Stimulated activated memory B cell treated with anti-CD40 and anti-IgM and Interleukin-4, amounts not matched to agents 10 μg/mL and 1 μg/mL and 100 μg/mL, for 72 hours (primary cell): ENCODE measurements around the gene PCNT.
"Not testable (repeated sequence)": the region's sequence is repeated elsewhere in the genome, so short reads cannot be mapped to it uniquely, and the experiment has no call there.

ENCODE experiments used
- ATAC-seq: fragments of 150-1000 bp; cut with Tn5 transposase; 2 replicates; pipeline ENCODE4 v1.10.0; 2021
- H3K27ac Mint-ChIP-seq: one replicate; pipeline ENCODE4 v1.8.0; 2022; ENCODE audit warnings: mild to moderate bottlenecking, mixed read lengths
- H3K27me3 Mint-ChIP-seq: one replicate; pipeline ENCODE4 v1.8.0; 2022; ENCODE audit warnings: mixed read lengths
- H3K36me3 Mint-ChIP-seq: one replicate; pipeline ENCODE4 v1.8.0; 2022; ENCODE audit warnings: mixed read lengths
- H3K4me1 Mint-ChIP-seq: one replicate; pipeline ENCODE4 v1.8.0; 2022; ENCODE audit warnings: mixed read lengths
- H3K4me3 Mint-ChIP-seq: one replicate; pipeline ENCODE4 v1.8.0; 2022; ENCODE audit warnings: mild to moderate bottlenecking, moderate library complexity, mixed read lengths
- H3K9me3 Mint-ChIP-seq: one replicate; pipeline ENCODE4 v1.8.0; 2022; ENCODE audit warnings: mixed read lengths

PCNT gene

DNA sequence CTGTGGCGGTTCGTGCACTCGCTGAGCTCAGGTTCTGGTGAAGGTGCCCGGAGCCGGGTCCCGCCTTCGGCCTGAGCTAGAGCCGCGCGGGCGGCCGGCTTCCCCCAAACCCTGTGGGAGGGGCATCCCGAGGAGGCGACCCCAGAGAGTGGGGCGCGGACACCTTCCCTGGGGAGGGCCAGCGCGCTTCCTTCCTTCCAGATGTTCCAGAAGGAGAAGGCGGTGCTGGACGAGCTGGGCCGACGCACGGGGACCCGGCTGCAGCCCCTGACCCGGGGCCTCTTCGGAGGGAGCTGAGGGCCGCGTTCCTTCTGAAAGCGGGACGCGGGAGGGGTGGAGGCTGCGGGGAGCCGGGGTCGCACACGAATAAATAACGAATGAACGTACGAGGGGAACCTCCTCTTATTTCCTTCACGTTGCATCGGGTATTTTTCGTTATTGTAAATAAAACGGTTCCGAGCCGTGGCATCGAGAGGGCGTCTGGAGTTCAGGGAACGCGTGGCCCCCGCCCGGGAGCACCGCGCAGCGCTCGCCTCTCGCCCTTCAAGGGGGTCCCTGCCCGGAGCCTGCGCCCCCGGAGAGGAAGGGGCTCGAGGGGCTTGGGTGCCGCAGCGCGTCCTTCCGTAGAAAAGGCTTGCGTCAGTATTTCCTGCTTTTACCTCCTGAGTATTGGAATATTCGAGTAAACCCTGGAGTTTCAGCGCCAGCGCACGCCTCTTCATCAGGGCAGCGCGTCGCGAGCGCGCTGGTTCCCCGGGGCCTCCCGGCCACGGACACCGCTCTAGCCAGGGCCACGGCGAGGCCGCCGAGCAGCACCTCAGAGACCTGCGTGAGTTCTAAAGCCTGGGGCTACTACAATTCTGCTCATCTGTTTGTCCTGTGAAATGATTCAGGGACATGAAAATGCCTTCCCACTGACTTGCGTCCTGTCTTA is 26.4 kb upstream of the PCNT start:
- ATAC-seq = peak; percentile 57
- no peaks in the 10 kb centered on the region for H3K36me3 Mint-ChIP-seq
- no peaks in the 10 kb centered on the region for H3K9me3 Mint-ChIP-seq
- H3K4me3 Mint-ChIP-seq = peak overlapping the region; percentile 70
- peak overlapping the region; percentile 75 for H3K27ac Mint-ChIP-seq
- H3K27me3 Mint-ChIP-seq = no peaks in the 10 kb centered on the region
- H3K4me1 Mint-ChIP-seq = peaks cover 24% of the 10 kb centered on the region

DNA sequence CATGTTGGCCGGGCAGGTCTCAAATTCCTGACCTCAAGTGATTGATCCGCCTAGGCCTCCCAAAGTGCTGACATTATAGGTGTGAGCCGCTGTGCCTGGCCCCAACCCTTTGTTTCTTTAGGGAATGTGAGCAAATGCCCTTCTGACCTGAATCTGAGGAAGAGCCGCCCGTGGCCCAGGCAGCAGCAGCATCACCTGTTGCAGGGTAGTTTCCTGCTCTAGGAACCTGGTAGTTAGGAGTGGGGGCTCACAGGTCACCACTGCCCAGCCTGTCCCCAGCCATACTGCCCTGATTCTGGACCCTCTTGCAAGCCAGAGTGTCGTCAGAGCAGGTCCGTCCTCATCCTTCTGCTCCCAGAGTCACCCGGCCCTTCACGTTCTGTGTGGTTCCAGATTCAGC is 24.8 kb upstream of the PCNT start:
- H3K36me3 Mint-ChIP-seq = no peaks in the 10 kb centered on the region
- ATAC-seq = no peak
- peaks cover 24% of the 10 kb centered on the region for H3K4me1 Mint-ChIP-seq
- no peaks in the 10 kb centered on the region for H3K9me3 Mint-ChIP-seq
- no peaks in the 10 kb centered on the region for H3K27me3 Mint-ChIP-seq
- H3K27ac Mint-ChIP-seq = no peak overlapping the region
- peak overlapping the region; percentile 36 for H3K4me3 Mint-ChIP-seq

DNA sequence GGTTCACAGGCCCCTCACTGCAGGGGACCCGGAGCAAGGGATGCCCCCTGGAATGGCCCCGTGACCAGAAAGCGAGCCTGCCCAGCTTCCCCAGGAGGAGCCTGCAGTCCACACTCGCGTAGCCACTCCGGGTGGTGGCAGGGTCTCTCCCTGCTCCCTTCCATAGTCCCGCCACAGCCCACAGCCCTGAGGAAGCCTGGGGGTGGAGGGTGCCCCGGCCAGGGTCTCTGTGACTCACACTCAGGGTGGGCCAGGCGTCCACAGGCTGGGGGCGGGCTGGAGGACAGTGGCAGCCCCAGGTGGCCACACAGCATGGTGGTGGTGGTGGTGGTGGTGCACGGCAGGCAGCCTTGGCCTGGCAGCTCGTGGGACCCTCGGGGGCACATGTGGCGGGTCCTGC is 22.2 kb upstream of the PCNT start:
- H3K9me3 Mint-ChIP-seq = no peaks in the 10 kb centered on the region
- no peaks in the 10 kb centered on the region for H3K27me3 Mint-ChIP-seq
- H3K27ac Mint-ChIP-seq = no peak overlapping the region
- H3K4me3 Mint-ChIP-seq = no peak overlapping the region
- no peak for ATAC-seq
- H3K4me1 Mint-ChIP-seq = peaks cover 6% of the 10 kb centered on the region
- H3K36me3 Mint-ChIP-seq = peaks cover 9% of the 10 kb centered on the region

DNA sequence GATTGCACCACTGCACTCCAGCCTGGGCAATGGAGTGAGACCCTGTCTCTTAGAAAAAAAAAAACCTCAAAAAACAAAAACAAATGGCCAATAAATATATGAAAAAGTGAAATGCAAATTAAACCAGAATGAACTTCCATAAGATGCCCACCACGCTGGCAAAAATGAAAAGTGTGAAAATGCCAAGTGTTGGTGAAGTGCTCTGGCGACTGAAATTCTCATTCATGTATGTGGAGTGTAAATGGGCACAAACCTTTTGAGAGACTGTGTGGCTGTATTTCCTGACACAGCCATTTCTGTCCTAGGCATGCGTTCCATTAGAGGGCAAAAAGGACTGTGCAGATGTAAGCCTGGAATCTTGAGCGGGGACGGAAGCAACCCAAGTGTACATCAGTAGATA is 19.5 kb upstream of the PCNT start:
- Mint-ChIP-seq H3K36me3 (peaks cover 9% of the 10 kb centered on the region), H3K27me3 (no peaks in the 10 kb centered on the region)
- no peak for ATAC-seq

DNA sequence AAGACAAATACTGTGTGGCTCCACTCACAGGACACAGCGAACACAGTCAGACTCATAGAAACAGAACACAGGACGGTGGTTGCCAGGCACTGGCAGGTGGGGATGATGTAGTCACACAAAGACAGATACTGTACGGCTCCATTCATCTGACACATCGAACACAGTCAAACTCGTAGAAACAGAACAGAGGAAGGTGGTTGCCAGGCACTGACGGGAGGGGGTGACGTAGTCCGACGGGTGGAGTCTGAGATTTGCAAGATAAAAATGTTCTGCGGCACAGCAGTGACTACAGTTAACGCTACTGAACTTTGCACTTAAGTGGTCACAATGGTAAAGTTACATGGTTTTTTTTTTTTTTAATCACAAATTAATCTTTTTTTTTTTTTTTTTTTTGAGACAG is 19.0 kb upstream of the PCNT start:
- Mint-ChIP-seq H3K27ac (no peak overlapping the region), H3K4me1 (no peaks in the 10 kb centered on the region), H3K27me3 (no peaks in the 10 kb centered on the region), H3K36me3 (peaks cover 9% of the 10 kb centered on the region), H3K9me3 (no peaks in the 10 kb centered on the region), H3K4me3 (no peak overlapping the region)
- no peak for ATAC-seq

More for the DNA sequence above, 19.5 kb upstream of the PCNT start:
- no peak overlapping the region for H3K4me3 Mint-ChIP-seq
- H3K27ac Mint-ChIP-seq = no peak overlapping the region
- no peaks in the 10 kb centered on the region for H3K4me1 Mint-ChIP-seq
- no peaks in the 10 kb centered on the region for H3K9me3 Mint-ChIP-seq

DNA sequence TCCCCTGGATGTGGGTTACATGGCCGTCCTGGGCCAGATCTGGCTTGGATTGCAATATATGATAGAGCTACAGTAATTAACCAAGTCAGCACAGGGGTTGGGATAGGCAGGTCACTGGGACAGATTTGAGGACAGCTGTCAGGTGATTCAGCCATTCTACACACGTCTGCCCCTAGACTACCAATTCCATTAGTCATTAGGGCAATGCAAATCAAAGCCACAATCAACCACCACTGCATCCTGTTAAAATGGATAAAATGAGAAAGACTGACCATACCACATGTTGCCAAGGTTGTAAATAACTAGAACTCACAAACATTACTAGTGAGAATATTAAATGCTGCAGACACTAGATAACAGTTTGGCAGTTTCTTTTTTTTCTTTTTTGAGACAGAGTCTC is 16.3 kb upstream of the PCNT start:
- Mint-ChIP-seq H3K4me1 (no peaks in the 10 kb centered on the region), H3K27me3 (no peaks in the 10 kb centered on the region), H3K4me3 (no peak overlapping the region), H3K9me3 (no peaks in the 10 kb centered on the region), H3K27ac (no peak overlapping the region), H3K36me3 (peaks cover 14% of the 10 kb centered on the region)
- ATAC-seq = peak; percentile 43

DNA sequence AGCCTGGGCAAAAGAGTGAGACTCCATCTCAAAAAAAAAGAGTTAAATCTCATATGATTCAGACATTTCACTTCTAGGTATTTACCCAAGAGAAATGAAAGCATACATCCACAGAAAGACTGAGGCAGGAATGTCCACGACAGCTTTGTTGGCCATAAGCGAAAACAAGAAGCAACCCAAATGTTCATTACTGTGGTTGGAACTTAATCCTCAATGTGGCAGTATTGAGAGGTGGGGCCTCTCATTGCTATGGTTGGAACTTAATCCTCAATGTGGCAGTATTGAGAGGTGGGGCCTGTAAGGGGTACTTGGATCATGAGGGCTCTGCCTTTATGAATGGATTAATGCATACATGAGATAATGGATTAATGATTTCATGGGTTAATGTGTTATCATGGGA is 15.5 kb upstream of the PCNT start:
- H3K9me3 Mint-ChIP-seq = no peaks in the 10 kb centered on the region
- H3K27me3 Mint-ChIP-seq = no peaks in the 10 kb centered on the region
- no peaks in the 10 kb centered on the region for H3K4me1 Mint-ChIP-seq
- peaks cover 14% of the 10 kb centered on the region for H3K36me3 Mint-ChIP-seq
- H3K27ac Mint-ChIP-seq = no peak overlapping the region
- ATAC-seq = no peak
- no peak overlapping the region for H3K4me3 Mint-ChIP-seq

DNA sequence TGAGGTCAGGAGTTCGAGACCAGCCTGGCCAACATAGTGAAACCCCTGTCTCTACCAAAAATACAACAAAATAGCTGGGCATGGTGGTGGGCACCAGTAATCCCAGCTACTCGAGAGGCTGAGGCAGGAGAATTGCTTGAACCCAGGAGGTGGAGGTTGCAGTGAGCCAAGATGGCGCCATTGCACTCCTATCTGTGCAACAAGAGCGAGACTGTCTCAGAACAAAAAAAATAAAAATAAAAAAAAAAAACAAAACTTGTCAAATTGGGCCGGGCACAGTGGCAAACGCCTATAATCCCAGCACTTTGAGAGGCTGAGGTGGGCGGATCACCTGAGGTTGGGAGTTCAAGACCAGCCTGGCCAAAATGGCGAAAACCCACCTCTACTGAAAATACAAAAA is 13.7 kb upstream of the PCNT start:
- not testable (repeated sequence) for H3K27ac Mint-ChIP-seq, H3K36me3 Mint-ChIP-seq, H3K9me3 Mint-ChIP-seq, H3K4me3 Mint-ChIP-seq, ATAC-seq, H3K4me1 Mint-ChIP-seq, H3K27me3 Mint-ChIP-seq

DNA sequence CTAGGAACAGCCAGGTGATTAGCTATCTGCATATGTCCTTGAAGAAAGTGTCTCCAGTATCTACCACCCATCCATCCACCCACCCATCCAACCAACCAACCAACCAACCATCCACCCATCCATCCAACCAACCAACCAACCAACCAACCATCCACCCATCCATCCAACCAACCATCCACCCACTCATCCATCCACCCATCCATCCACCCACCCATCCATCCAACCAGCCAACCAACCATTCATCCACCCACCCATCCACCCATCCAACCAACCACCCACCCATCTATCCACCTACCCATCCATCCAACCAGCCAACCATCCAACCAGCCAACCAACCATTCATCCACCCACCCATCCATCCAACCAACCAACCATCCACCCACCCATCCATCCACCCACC is 12.4 kb upstream of the PCNT start:
- ATAC-seq = no peak
- Mint-ChIP-seq H3K36me3 (peaks cover 5% of the 10 kb centered on the region), H3K9me3 (no peaks in the 10 kb centered on the region), H3K4me3 (no peak overlapping the region), H3K4me1 (no peaks in the 10 kb centered on the region), H3K27ac (no peak overlapping the region), H3K27me3 (no peaks in the 10 kb centered on the region)

DNA sequence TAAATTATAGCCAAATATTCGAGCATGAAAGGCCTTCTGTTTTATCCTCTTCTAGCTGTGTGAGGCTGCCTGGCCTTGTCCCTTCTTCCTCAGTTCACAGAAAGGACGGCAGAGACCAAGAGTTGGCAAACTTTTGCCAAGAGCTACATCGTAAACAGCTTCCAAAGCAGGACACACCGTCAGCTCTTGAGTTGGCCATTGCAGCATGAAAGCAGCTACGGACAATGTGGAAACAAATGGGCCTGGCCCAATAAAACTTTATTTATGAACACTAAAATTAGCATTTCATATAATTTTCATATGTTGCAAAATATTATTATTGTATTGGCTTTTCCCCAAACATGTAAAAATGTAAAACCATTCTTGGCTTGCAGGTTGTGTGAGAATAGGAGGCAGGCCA is 11.0 kb upstream of the PCNT start:
- Mint-ChIP-seq H3K4me1 (no peaks in the 10 kb centered on the region), H3K27me3 (no peaks in the 10 kb centered on the region), H3K4me3 (no peak overlapping the region), H3K27ac (no peak overlapping the region), H3K9me3 (no peaks in the 10 kb centered on the region), H3K36me3 (peaks cover 5% of the 10 kb centered on the region)
- ATAC-seq = no peak

DNA sequence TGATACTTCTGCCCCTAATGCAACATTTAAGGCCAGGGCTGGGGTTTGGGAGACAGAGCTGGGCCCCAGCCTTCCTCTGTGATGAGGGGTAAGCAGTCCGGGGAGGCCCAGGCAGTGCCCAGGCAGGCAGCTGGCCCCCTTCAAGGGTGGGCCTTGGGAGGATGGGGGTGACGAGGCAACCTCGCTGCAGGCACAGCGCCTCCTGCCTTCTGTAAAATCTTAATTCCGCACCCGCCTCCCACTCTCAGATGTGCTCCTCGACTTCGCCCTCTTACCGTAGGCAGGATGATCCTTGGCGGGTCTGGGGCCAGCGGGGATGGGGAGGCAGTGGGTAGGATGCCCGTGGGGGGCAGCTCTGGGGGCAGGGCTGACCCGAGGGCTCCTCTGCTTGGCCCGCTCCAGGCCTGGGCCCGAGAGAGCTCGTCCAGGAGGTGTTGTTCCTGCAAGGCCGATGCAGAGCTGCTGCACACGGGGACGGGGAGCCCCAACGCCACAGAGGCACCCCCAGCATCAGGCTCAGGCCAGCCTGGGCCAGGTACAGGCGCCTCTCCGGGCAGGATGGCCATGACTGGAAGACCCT is 9.4 kb upstream of the PCNT start:
- H3K4me3 Mint-ChIP-seq = no peak overlapping the region
- no peak for ATAC-seq
- H3K36me3 Mint-ChIP-seq = peaks cover 5% of the 10 kb centered on the region

DNA sequence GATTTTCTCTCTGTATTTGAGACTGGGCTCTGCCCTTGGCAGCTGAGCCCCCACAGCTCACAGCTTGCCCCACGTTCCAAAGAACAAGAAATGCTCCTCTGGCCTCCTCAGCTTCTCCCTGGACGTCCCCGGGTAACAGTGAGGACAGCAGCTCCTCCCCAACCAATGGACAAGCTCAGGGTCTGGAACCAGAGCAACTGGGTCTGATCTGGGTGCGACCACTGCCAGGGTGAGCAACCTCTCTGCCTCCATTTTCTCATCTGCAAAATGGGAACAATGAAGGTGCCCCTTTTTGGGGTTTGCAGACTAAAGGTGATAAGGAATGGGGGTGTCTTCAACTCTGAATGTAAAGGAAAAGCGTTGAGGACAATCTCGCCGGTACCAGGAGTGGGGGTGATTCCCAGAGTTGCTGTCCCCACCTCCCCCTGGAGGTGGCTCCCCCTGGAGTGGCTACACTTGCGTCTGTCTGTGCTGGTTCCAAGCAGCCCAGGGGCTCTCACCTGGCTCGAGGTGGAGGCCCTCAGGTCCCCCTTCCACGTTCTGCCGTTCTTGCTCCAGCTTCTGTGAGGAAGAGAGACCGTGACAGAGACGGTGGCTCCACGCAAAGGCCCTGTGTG is 7.1 kb upstream of the PCNT start:
- H3K27me3 Mint-ChIP-seq = no peaks in the 10 kb centered on the region
- H3K9me3 Mint-ChIP-seq = no peaks in the 10 kb centered on the region
- H3K36me3 Mint-ChIP-seq = no peaks in the 10 kb centered on the region
- H3K27ac Mint-ChIP-seq = no peak overlapping the region
- ATAC-seq = no peak
- no peak overlapping the region for H3K4me3 Mint-ChIP-seq
- peaks cover 4% of the 10 kb centered on the region for H3K4me1 Mint-ChIP-seq

More for the DNA sequence above, 9.4 kb upstream of the PCNT start:
- H3K27me3 Mint-ChIP-seq = no peaks in the 10 kb centered on the region
- no peaks in the 10 kb centered on the region for H3K4me1 Mint-ChIP-seq
- H3K9me3 Mint-ChIP-seq = no peaks in the 10 kb centered on the region
- no peak overlapping the region for H3K27ac Mint-ChIP-seq

DNA sequence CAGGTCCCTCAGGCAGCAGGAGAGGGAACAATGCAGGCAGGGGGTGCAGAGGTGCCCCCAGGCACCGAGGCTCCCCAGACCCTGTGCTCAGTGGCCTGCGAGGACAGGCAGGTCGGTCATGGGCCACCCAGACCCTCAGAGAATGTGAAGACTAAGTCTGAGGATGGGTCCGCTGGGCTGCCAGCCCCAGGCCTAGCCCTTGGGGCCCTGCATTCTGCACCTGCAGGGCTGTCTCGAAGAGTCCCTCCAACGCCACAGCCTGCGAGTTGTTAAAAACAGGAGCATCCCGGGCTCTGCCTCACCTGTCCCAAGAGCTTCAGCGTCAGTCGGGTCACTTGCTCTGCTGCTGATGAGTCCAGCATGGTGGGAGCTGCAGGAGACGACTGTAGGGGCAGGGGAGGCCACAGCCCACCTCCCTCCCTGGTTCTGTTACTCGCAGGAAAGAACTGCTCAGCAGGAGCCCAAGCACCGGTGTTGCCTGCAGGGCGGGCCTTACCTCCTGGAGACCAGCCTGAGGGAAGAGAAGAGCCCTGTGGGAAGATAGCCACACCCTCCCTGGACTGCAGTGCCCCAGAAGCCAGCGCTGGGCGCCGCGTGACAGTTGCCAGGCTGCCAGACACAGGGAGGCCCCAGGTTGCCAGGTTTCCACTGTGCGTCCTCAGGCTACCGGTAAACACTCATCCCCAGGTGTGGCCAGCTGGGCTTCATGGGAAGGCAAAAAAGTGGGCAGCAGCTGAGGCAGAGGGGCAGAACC is 6.1 kb upstream of the PCNT start:
- H3K4me3 Mint-ChIP-seq = no peak overlapping the region
- H3K4me1 Mint-ChIP-seq = peaks cover 15% of the 10 kb centered on the region
- no peaks in the 10 kb centered on the region for H3K36me3 Mint-ChIP-seq
- no peaks in the 10 kb centered on the region for H3K27me3 Mint-ChIP-seq
- ATAC-seq = no peak
- no peaks in the 10 kb centered on the region for H3K9me3 Mint-ChIP-seq
- H3K27ac Mint-ChIP-seq = no peak overlapping the region

DNA sequence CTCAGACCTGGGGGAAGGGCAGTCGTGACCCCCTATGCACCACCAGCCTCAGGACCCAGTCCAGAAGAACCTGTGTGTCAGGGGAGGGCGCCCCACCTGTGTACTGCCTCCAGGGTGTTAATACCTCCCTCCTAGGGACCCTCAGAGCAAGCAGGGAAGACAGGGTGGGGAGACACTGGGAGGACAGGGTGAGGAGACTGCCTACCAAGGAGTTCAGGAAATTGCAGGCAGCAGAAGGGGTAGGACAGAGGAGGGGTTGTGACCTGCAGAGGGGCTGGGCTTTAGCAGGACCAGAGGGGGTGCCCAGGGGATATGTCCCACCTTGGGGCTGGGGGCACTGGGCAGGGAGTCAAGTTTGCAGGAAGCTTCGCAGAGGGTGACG is 5.5 kb upstream of the PCNT start:
- H3K27ac Mint-ChIP-seq = no peak overlapping the region
- H3K4me1 Mint-ChIP-seq = peaks cover 20% of the 10 kb centered on the region
- H3K4me3 Mint-ChIP-seq = no peak overlapping the region

DNA sequence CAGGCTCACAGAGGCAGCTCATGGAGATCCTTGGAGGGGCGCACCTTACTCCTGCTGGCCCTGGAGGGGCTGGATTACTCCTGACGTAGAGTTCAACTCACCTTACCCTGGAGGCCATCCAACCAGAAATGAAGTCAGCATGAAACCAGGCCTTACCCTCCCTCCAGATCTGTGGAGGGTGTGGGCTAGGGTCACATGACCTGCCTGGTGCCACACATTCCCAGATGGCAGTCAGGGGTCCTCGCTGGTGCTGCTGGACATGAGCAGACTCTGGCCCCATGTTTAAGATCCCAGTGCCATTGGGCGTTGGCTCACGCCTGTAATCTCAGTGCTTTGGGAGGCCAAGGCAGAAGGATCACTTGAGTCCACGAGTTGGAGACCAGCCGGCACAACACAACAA is 4.8 kb upstream of the PCNT start:
- Mint-ChIP-seq H3K4me1 (peaks cover 20% of the 10 kb centered on the region), H3K27ac (no peak overlapping the region), H3K4me3 (no peak overlapping the region), H3K36me3 (no peaks in the 10 kb centered on the region), H3K9me3 (no peaks in the 10 kb centered on the region), H3K27me3 (no peaks in the 10 kb centered on the region)
- ATAC-seq = no peak

More for the DNA sequence above, 5.5 kb upstream of the PCNT start:
- Mint-ChIP-seq H3K27me3 (no peaks in the 10 kb centered on the region), H3K9me3 (no peaks in the 10 kb centered on the region), H3K36me3 (no peaks in the 10 kb centered on the region)
- ATAC-seq = no peak
